A673 (cell line): ENCODE data around the gene TNNT1. TPM values are rescaled to one million over a fixed set of nuclear protein-coding genes. Genes with fewer than 3 reads are reported as not detected.

Experiments used
- BruUV-seq: library from RNA; stranded (reverse); fragments of 400-500 nt; replicated peaks from 2 replicates; lab custom pipeline; 2021; lab: Mats Ljungman, UMichigan
- CTCF ChIA-PET: fragments of 300-600 bp; sonication (Branson Sonifier 250); formaldehyde crosslinking; loops from one replicate; lab custom pipeline; 2022; ENCODE audit warnings: antibody characterized with exemption; lab: Charles Lee
- POLR2A ChIA-PET: fragments of 300-600 bp; sonication (Branson Sonifier 250); formaldehyde crosslinking; loops from one replicate; lab custom pipeline; 2022; ENCODE audit warnings: antibody characterized with exemption; ENCODE audit not compliant: low non-redundant PET; lab: Charles Lee
- DNase-seq: peaks from one replicate; pipeline ENCODE4 v3.0.0-alpha.2; 2015; ENCODE audit warnings: low spot score
- H3K27ac ChIP-seq: fragments of 200-600 bp; sonication (generic); 2 replicates; pipeline ENCODE4 v1.5.1; 2016; ENCODE audit warnings: mixed run types, low read depth, mild to moderate bottlenecking, mixed read lengths, antibody characterized with exemption, low read length; ENCODE audit not compliant: poor library complexity, severe bottlenecking
- H3K27me3 ChIP-seq: fragments of 200-600 bp; sonication (generic); replicated peaks from 2 replicates; pipeline ENCODE4 v1.6.1; 2017; ENCODE audit warnings: mixed run types, low read depth, mild to moderate bottlenecking, mixed read lengths, antibody characterized with exemption, low read length; ENCODE audit not compliant: insufficient read depth, poor library complexity
- H3K36me3 ChIP-seq: fragments of 200-600 bp; sonication (generic); 2 replicates; pipeline ENCODE4 v1.6.1; 2016; ENCODE audit warnings: mixed run types, mild to moderate bottlenecking, mixed read lengths, antibody characterized with exemption, low read length; ENCODE audit not compliant: insufficient read depth, poor library complexity, severe bottlenecking
- H3K4me1 ChIP-seq: fragments of 200-600 bp; sonication (generic); 2 replicates; pipeline ENCODE4 v1.6.1; 2017; ENCODE audit warnings: mixed run types, mild to moderate bottlenecking, mixed read lengths, antibody characterized with exemption, low read length; ENCODE audit not compliant: insufficient read depth, poor library complexity, severe bottlenecking
- H3K4me3 ChIP-seq: fragments of 200-600 bp; sonication (generic); 2 replicates; pipeline ENCODE4 v1.5.1; 2016; ENCODE audit warnings: low read depth, mixed run types, mild to moderate bottlenecking, mixed read lengths, low read length; ENCODE audit not compliant: poor library complexity, severe bottlenecking
- H3K9me3 ChIP-seq: fragments of 200-600 bp; sonication (generic); 2 replicates; pipeline ENCODE4 v1.6.1; 2016; ENCODE audit warnings: mixed run types, low read depth, mild to moderate bottlenecking, mixed read lengths, antibody characterized with exemption, low read length; ENCODE audit not compliant: poor library complexity, severe bottlenecking
- EZH2 ChIP-seq: fragments of 200-600 bp; sonication (generic); IDR thresholded peaks from 2 replicates; pipeline ENCODE4 v1.6.1; 2017; ENCODE audit warnings: borderline replicate concordance, low read depth, mild to moderate bottlenecking, mixed read lengths, antibody characterized with exemption, low read length; ENCODE audit not compliant: poor library complexity, severe bottlenecking
- intact Hi-C: fragments of 100-400 bp; cut with micrococcal nuclease; formaldehyde crosslinking; loops from one replicate; pipeline ENCODE4 v1.10.0; 2022; ENCODE audit not compliant: unreplicated experiment
- total RNA-seq: library from RNA; stranded (reverse); gene quantifications from 2 replicates; pipeline ENCODE4 v1.2.3, GENCODE V29; 2021
- TF ChIP-seq, protein P1 (sequence below): fragments of 300-800, 200-600 bp; sonication (generic); conservative IDR thresholded peaks from 2 replicates; pipeline ENCODE4 v1.5.1; 2017; ENCODE audit warnings: low read depth, mild to moderate bottlenecking, antibody characterized with exemption, low read length, moderate library complexity, mixed read lengths

The TNNT1 gene
- total RNA-seq, 1 experiment from 2014 or later = 37.6 TPM

DNA sequence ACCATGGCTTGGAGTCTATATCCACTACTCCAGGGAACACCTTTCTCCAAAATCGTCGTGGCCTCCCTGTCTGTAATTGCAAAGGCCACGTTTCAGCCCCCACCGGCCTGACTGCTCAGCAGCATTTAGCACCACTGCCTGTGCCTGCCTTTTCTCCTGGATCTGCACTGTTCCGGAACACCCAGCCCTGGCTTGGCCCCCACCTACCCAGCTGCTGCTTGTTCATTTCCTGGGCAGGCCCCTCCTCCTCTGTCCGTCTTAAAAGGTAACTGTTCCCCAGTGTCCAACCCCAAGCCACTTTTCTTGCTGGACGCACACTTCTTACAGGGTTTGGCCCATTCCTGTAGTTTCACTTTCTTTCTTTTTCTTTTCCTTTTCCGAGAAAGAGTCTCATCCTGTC lies 39.6 kb upstream of the TNNT1 start:
- no peak for TF ChIP-seq EZH2
- TF ChIP-seq, protein P1, sequence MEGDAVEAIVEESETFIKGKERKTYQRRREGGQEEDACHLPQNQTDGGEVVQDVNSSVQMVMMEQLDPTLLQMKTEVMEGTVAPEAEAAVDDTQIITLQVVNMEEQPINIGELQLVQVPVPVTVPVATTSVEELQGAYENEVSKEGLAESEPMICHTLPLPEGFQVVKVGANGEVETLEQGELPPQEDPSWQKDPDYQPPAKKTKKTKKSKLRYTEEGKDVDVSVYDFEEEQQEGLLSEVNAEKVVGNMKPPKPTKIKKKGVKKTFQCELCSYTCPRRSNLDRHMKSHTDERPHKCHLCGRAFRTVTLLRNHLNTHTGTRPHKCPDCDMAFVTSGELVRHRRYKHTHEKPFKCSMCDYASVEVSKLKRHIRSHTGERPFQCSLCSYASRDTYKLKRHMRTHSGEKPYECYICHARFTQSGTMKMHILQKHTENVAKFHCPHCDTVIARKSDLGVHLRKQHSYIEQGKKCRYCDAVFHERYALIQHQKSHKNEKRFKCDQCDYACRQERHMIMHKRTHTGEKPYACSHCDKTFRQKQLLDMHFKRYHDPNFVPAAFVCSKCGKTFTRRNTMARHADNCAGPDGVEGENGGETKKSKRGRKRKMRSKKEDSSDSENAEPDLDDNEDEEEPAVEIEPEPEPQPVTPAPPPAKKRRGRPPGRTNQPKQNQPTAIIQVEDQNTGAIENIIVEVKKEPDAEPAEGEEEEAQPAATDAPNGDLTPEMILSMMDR = no peak
- no peaks in the 10 kb centered on the region for H3K4me1 ChIP-seq
- POLR2A ChIA-PET = no interaction called here
- H3K9me3 ChIP-seq = no peaks in the 10 kb centered on the region
- no peak overlapping the region for H3K27ac ChIP-seq
- DNase-seq = no peak
- H3K36me3 ChIP-seq = no peaks in the 10 kb centered on the region
- intact Hi-C loops = no loop called here
- no peaks in the 10 kb centered on the region for H3K27me3 ChIP-seq
- BruUV-seq = no TSS peak
- H3K4me3 ChIP-seq = no peak overlapping the region
- CTCF ChIA-PET = no interaction called here

DNA sequence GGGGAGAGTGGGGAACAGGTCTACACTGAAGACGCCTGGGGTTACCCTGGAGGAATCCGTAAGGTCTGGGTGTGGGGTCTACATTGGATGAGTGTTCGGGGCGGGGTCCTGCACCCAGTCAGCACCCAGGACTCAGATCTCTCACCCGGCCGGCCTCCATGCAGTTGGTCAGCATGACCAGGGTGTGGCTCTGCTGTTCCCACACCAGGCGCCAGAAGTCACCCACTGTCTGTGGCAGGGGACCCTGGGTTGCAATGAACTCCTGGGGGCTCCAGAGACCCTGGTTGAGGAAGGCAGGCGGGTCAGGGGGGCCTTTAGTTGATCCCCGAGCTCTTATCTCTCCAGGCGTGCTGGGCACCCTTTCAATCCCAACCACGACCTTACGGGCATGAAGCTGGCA lies 37.1 kb upstream of the TNNT1 start:
- Histone ChIP-seq H3K4me1 (no peaks in the 10 kb centered on the region), H3K4me3 (no peak overlapping the region), H3K27me3 (peaks cover 17% of the 10 kb centered on the region), H3K9me3 (no peaks in the 10 kb centered on the region), H3K27ac (no peak overlapping the region), H3K36me3 (no peaks in the 10 kb centered on the region)
- BruUV-seq = no TSS peak
- no peak for DNase-seq
- intact Hi-C loops = no loop called here
- no peak for TF ChIP-seq EZH2
- TF ChIP-seq, protein P1 = no peak
- POLR2A ChIA-PET = no interaction called here
- CTCF ChIA-PET = no interaction called here

DNA sequence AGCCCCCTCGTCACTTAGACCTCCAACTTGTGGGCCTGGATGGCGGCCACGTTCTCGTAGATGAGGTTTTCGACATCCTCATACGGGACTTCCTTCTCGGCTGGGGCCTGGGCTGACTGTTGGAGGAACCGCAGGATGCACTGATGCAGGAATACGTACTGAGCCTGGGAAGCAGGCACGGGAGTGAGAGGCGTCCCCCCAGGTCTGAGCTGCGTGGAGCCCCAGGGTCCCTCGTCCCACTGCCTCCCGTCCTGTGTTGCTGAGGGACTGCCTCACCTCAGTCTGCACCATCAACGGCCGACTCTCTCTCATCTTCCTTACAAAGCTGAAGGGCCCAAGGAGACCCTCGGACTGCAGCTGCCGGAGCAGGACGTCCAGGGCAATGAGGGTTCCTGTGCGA lies 32.7 kb upstream of the TNNT1 start:
- Histone ChIP-seq H3K4me3 (no peak overlapping the region), H3K9me3 (no peaks in the 10 kb centered on the region), H3K27ac (no peak overlapping the region), H3K36me3 (no peaks in the 10 kb centered on the region), H3K4me1 (peaks cover 9% of the 10 kb centered on the region), H3K27me3 (peaks cover 35% of the 10 kb centered on the region)
- DNase-seq = no peak
- POLR2A ChIA-PET = no interaction called here
- CTCF ChIA-PET = no interaction called here
- BruUV-seq = no TSS peak
- intact Hi-C loops = no loop called here
- TF ChIP-seq, protein P1 = no peak
- no peak for TF ChIP-seq EZH2
